Frontal cortex (tissue), 4 donors: ENCODE results near the gene MED25. TPM values are rescaled to one million over a fixed set of nuclear protein-coding genes. Genes with fewer than 3 reads are reported as not detected.

ENCODE experiments used
- DNase-seq, 2 donors: peaks; one replicate each; pipeline ENCODE4 v3.0.0; 2012; ENCODE audit warnings: low spot score in 2 of 2
- FAIRE-seq: peaks from 2 replicates; lab custom pipeline; 2012; peaks lifted over from hg19 to GRCh38; lab: Jason Lieb, UNC
- total RNA-seq: library from RNA; depleted of rRNA; stranded (reverse); fragments of >200 nt; gene quantifications from one replicate; pipeline ENCODE4 v1.2.3, GENCODE V29; 2014
- donor health status: control.
- donor health status: control.
- donor health status: control.

MED25 gene
- total RNA-seq, 1 donor from 2014 or later = 14.3 TPM

- no peak for DNase-seq
- FAIRE-seq = no peak
These were observed 36.5 kb downstream of the MED25 start for GRCh38 chr19:49854378-49855263.

- no peak for DNase-seq
- no peak for FAIRE-seq
These were observed 37.2 kb downstream of the MED25 start for GRCh38 chr19:49855277-49855675.

GRCh38 chr19:49855676-49856573 is 37.8 kb downstream of the MED25 start:
- DNase-seq = no peak
- no peak for FAIRE-seq

- no peak for DNase-seq
- no peak for FAIRE-seq
These were observed 38.5 kb downstream of the MED25 start for GRCh38 chr19:49856574-49857021.

DNA sequence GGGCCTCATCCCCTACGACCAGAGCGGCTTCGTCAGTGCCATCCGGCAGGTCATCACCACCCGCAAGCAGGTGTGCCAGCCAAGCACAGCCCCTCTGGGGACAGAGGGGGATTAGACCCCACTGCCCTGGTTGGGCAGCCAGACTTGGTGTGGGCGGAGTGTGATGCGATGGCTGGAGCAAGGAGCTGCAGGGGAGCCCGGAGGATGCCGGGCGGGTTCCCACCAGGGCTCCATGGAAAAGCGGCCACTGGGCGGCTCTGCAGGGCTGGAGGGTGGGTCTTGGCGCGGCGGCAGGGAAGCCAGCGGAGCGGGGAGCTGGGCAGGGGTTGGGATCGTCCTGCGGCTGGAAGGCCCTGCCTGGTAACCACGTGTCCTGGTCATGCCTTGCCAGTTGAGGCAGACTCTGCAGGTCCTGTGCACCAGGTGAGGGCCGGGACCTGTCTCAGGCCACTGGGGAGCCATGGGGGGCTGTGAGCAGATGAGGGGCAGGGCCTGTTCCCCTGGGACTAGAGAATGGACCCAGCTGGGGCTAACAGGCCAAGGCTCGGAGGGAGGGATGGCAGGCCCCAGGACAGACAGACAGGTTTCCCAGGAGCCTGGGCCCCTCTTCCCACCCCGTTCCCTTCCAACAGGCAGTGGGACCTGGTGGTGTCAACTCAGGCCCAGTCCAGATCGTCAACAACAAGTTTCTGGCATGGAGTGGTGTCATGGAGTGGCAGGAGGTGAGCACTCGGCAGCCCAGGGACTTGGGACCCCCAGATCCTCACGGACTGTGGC is 39.2 kb downstream of the MED25 start:
- DNase-seq (no peak), FAIRE-seq (no peak)

DNA sequence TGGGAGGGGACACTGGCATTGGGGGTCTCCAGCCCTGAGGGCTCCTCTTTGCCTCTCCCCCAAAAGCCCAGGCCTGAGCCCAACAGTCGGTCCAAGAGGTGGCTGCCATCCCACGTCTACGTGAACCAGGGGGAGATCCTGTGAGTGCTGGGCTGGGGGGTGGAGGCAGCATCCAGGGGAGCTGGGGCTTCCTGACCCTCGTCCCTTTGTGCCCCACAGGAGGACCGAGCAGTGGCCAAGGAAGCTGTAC is 39.7 kb downstream of the MED25 start:
- DNase-seq = no peak
- no peak for FAIRE-seq

DNA sequence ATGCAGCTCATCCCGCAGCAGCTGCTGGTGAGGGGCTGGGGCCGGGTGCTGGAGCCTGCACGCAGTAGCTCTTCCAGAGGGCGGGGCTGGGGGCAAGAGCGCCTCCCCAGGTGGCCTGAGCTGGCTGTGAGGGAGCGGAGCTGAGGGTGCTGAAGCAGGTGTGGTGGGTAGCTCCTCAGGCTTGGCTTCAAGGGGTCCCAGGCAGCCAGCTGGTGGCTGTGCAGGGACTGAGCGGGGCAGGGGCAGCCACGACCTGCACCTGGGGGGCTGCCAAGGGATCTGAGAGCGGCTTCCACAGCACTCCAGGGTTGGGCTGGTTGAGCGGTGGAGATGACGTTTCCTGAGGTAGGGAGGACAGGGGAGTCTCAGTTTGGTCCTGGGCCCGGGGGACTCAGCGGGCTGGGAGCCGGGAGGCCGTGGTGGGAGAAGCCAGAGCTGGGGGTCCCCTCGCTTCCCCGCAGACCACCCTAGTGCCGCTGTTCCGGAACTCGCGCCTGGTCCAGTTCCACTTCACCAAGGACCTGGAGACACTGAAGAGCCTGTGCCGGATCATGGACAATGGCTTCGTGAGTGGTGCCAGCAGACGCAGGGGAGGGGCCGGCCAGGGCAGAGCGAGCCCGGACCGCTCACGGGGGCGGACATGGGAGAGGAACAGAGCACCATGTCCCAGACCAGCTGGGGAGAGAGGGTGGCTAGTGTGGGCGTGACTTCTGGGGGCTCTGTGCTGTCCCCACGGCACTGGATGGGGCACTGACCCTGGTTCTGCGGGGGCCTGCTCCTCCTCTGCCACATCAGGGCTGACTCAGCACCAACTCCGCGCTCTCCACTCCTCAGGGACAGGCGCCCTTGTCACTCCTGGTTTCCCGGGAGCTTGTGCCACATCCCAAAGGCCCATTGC is 40.2 kb downstream of the MED25 start:
- FAIRE-seq (no peak), DNase-seq (peak in 1 of 2 donors; percentile 64)

- FAIRE-seq (no peak), DNase-seq (no peak)
These were observed 41.7 kb downstream of the MED25 start for GRCh38 chr19:49859682-49860335.

- FAIRE-seq = no peak
These were observed 42.4 kb downstream of the MED25 start for GRCh38 chr19:49860336-49861102.

DNA sequence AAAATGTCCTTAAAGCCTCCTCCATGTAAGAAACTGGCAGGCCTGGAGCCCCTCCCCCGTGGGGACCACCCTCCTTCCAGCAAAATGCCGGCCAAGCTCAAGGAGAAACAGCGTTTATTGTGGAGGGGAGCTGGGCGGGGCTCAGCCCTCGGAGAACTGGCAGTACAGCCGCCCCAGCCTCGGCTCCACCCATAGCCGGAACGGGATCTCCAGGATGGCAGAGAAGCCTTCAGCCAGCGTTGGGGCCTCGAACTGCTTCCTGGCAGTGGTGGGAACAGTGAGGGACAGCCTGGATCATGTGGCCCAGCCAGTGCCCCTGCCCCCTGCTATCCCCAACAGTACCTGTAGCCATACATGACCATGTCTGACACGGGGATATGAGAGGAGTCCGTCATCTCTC is 43.0 kb downstream of the MED25 start:
- FAIRE-seq = no peak
- no peak for DNase-seq

More at GRCh38 chr19:49860336-49861102, 42.4 kb downstream of the MED25 start:
- no peak for DNase-seq

GRCh38 chr19:49861541-49862378 is 43.7 kb downstream of the MED25 start:
- FAIRE-seq (no peak), DNase-seq (no peak)

DNA sequence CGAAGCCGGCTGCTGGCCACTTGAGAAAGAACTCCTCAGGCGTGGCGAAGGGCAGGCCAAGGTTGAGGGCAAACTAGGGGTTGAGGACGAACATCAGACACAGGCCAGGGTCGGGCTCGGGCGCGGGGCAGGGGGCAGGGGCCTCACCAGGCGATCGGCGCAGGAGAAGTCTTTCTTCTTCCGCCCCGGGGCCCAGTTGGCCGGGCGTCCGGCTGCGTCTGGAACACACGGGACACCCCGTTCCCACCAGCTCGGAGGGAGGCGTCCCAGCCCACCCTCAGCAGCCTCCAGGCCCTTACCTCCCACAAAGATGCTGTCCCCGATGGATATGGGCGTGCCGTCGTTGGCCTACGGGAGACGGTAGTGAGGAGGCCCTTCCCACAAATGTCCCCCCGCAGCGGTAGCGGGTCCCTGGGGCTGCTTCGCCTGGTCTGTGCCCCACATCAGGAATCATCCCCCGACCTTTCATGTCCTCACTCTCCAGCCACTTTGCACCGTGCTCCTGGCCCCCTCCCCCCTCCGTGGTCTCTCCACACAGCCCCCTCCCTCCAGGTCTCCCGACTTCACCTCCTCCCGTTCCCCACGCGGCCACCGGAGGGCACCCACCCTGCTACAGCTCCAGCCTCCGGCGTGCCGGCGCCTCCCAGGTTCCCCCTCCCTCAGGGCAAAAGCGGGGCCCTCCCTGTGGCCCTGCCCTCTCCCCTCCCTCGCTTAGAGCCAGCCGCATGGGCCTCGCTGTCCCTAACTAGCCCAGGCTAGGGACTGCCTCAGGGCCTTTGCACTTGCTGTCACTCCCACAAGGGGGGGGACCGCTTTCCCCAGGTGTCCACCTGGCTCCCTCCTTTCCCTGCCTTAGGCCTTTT is 44.5 kb downstream of the MED25 start:
- DNase-seq = no peak
- FAIRE-seq = no peak

DNA sequence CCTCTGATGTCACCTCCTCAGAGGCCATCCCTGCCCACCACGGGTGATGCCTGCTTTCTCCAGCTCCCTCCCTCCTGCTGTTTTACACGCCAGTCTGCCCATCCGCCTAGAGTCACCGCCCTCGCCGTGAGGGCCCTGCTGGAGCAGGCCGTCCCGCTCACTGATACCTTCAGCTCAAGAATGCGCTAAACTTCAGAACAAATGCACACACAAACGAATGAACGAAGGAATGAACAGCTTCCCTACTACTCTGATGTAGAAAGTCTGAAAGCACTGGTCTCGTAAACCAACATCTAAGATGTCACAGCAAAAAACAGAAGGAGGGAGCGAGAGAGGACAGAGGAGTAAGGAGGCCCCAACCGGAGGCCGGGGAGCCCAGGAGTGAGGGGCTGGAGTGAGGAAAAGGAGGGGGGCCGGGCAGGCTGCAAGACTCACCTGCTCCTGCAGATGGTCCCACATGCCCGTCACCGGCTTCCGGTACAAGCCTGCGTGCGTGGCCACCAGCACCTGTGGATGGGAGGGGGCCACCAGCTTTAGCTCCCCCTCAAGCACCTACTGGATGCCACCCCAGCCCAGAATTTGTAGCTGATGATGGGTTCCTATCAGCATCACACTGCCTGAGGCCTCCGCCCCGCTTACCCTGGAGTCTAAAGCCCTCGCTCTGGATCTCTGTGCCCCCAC is 45.3 kb downstream of the MED25 start:
- DNase-seq (no peak), FAIRE-seq (no peak)

GRCh38 chr19:49863935-49864320 is 45.8 kb downstream of the MED25 start:
- DNase-seq (no peak), FAIRE-seq (no peak)

DNA sequence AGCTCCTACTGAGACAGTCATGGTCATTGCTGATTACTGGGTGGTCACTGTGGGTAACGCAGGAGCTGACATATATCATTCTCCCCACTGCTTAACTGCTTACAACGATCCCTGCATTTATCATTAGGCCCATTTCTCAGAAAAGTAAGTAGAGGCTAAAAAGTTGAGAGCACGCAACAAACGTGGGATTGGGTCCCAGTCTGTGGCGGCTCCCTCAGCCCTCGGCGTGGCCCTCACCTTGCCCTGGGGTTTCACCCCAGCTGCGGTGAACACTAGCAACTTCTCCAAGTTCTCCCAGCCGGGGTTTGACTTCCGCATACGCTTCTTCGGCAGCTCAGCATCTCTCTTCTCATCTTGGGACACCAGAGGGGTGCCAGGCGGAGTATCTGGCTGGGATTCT is 46.8 kb downstream of the MED25 start:
- DNase-seq = no peak
- no peak for FAIRE-seq
